IPS-18a (cell line): ENCODE results near the gene BUD31.
A peak's percentile ranks its signal among the peaks of the same experiment; 100 is the strongest.

Experiments
- H3K27ac ChIP-seq: one replicate; pipeline ENCODE4 v1.5.1; 2013; ENCODE audit warnings: low read length
- H3K27me3 ChIP-seq: one replicate; pipeline ENCODE4 v1.6.1; 2013; ENCODE audit warnings: mild to moderate bottlenecking, low read length; ENCODE audit not compliant: control insufficient read depth, insufficient read depth
- H3K36me3 ChIP-seq: one replicate; pipeline ENCODE4 v1.6.1; 2013; ENCODE audit warnings: low read depth, low read length; ENCODE audit not compliant: control insufficient read depth
- H3K4me1 ChIP-seq: one replicate; pipeline ENCODE4 v1.6.1; 2013; ENCODE audit warnings: low read depth, low read length; ENCODE audit not compliant: control insufficient read depth
- H3K4me3 ChIP-seq: one replicate; pipeline ENCODE4 v1.5.1; 2013; ENCODE audit warnings: low read length
- H3K9ac ChIP-seq: one replicate; pipeline ENCODE4 v1.6.1; 2013; ENCODE audit warnings: mild to moderate bottlenecking, low read length, moderate library complexity
- H3K9me3 ChIP-seq: one replicate; pipeline ENCODE4 v1.6.1; 2013; ENCODE audit warnings: low read depth, low read length; ENCODE audit not compliant: control insufficient read depth

Gene BUD31

DNA sequence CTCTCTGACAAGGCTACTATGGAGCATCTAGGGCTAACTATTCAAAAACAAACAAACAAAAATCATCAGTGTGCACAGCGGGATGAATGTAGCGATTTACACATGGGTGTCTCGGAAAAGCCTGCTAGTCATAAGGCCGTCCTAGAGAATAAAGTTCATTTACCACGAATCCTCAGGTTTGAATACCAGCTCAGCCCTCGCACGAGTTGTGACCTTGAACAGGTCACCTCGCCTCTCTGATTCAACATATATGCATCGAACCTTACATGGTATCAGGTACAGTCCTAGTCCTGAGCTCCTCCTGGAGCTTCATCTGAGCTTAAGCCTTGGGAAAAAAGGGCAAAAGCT lies 56.6 kb downstream of the BUD31 start:
- Histone ChIP-seq H3K4me3 (peak overlapping the region; percentile 88), H3K9me3 (no peaks in the 10 kb centered on the region), H3K9ac (peak overlapping the region; percentile 87), H3K27me3 (no peaks in the 10 kb centered on the region), H3K27ac (peak overlapping the region; percentile 73), H3K4me1 (no peaks in the 10 kb centered on the region), H3K36me3 (peaks cover 11% of the 10 kb centered on the region)

DNA sequence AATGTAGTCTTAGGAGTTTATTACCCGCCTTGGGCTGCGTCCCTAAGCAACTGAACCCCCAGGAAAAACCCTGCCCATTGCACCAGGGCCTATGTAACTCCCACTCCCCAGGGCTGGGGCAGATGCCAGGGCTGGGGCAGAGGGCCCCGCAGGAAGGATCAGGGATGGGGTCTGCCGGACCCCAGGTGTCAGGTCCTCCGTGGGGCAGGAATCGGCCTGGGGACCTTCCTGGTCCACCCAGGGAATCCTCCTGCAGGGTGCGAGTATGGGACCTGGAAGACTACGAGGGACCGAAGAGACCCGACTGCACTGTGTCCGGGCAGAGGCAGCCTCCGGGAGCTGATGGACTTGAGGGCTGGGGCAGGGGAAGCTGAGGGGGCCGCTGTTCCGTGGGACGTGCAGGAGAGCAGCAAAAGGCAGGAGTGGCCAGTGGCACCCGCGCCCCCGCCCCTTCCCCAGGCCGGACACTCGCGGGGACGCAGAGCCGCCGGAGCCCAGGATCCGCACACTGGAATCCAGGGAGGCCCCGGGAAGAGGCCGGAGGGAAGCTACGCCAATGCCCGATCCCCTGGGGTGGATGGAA lies 59.7 kb downstream of the BUD31 start:
- no peak overlapping the region for H3K27ac ChIP-seq

More for the DNA sequence above, 59.7 kb downstream of the BUD31 start:
- Histone ChIP-seq H3K4me1 (no peaks in the 10 kb centered on the region), H3K27me3 (no peaks in the 10 kb centered on the region), H3K9me3 (no peaks in the 10 kb centered on the region), H3K9ac (no peak overlapping the region), H3K36me3 (peaks cover 5% of the 10 kb centered on the region), H3K4me3 (no peak overlapping the region)
